Measurements from ENCODE around the gene ZBP1. TPM values are rescaled to one million over a fixed set of nuclear protein-coding genes. Genes with fewer than 3 reads are reported as not detected.

The ZBP1 gene
- total RNA-seq, 1 experiment from 2014 or later, result not detected

DNA sequence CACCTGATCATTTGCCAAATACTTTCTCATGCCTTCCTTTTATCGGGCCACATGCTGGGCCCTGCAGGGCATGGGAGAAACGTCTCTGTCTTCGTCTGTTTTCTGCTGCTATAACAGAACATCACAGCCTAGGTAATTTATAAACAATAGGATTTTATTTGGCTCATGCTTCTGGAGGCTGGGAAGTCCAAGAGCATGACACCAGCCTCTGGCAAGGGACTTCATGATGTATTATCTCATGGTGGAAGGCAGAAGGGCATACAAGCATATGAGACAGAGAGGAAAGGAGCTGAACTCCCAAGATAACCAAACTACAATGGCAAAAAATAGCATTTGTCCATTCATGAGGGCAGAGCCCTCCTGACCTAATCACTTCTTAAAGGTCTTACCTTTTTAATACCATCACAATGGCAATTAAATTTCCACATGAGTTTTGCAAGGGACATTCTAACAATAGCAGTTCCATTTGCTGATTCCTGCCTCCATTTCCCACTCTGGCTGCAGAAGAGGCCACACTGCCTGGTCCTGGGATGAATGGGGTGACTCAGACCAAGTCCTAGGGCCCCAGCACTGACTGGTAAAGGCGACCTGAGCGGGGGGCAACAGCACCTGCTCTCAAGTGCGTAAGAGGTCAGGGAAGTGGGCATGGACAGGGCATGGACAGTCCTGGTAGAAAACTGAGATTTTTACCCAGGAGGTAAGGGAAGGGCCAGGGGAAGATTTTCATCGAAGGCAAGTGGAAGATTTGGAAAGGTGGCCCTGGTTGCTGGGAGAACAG, 5.1 kb upstream of the ZBP1 start:
- Histone ChIP-seq H2AFZ (ENCODE audit: low read depth, low read length, poor library complexity, severe bottlenecking) (no peak overlapping the region), H3K27me3 (ENCODE audit: insufficient read depth, low read length) (peaks cover 15% of the 10 kb centered on the region; the same call in 1 of the 2 replicates), H3K4me2 (ENCODE audit: low read length) (no peak overlapping the region), H3K79me2 (ENCODE audit: insufficient read depth, low read length) (no peaks in the 10 kb centered on the region), H3K4me1 (ENCODE audit: control insufficient read depth in 1 of 2, insufficient read depth in 2 of 2, low read length in 2 of 2) (0 out of 4 replicates have a peak, but pooled peaks cover 0 to 3% of the 10 kb centered on the region in 2 experiments), H3K9me2 (ENCODE audit: insufficient read depth) (no peaks in the 10 kb centered on the region), H3K36me3 (ENCODE audit: control insufficient read depth in 1 of 2, insufficient read depth in 2 of 2, low read length in 2 of 2) (no peaks in the 10 kb centered on the region), H3K9ac (ENCODE audit: low read length) (no peak overlapping the region), H3K9me3 (ENCODE audit: control insufficient read depth in 1 of 2, insufficient read depth in 1 of 2, low read depth in 1 of 2, low read length in 2 of 2) (no peaks in the 10 kb centered on the region), H3K4me3 (replicated peaks in 1 of 2; ENCODE audit: low read depth in 1 of 2, low read length in 2 of 2) (no peak overlapping the region), H4K20me1 (ENCODE audit: insufficient read depth) (no peaks in the 10 kb centered on the region), H3K27ac (ENCODE audit: low read depth, low read length) (no peak overlapping the region)
- ChIA-PET CTCF (no interaction called here), RAD21 (ENCODE audit: low non-redundant PET in 1 of 2, low total read pairs in 2 of 2, uncharacterized antibody in 2 of 2, unreplicated experiment in 2 of 2) (no interaction called here), POLR2A (no interaction called here)
- TF ChIP-seq ZNF274 (IDR thresholded peaks at IDR 0.05; ENCODE audit: low read depth, low read length) (no peak), CBX3 (IDR thresholded peaks at IDR 0.05; ENCODE audit: low read depth) (no peak), SP1 (IDR thresholded peaks at IDR 0.05; ENCODE audit: low read depth) (no peak), SIN3A (IDR thresholded peaks at IDR 0.05; ENCODE audit: low read depth) (no peak), CEBPB (IDR thresholded peaks at IDR 0.05; ENCODE audit: low read depth) (no peak)
- TF ChIP-seq, protein P1, sequence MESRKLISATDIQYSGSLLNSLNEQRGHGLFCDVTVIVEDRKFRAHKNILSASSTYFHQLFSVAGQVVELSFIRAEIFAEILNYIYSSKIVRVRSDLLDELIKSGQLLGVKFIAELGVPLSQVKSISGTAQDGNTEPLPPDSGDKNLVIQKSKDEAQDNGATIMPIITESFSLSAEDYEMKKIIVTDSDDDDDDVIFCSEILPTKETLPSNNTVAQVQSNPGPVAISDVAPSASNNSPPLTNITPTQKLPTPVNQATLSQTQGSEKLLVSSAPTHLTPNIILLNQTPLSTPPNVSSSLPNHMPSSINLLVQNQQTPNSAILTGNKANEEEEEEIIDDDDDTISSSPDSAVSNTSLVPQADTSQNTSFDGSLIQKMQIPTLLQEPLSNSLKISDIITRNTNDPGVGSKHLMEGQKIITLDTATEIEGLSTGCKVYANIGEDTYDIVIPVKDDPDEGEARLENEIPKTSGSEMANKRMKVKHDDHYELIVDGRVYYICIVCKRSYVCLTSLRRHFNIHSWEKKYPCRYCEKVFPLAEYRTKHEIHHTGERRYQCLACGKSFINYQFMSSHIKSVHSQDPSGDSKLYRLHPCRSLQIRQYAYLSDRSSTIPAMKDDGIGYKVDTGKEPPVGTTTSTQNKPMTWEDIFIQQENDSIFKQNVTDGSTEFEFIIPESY (IDR thresholded peaks at IDR 0.05; ENCODE audit: extremely low read depth, insufficient replicate concordance, low read length), result no peak
- DNase-seq (ENCODE audit: low read depth, low spot score), result no peak
- intact Hi-C loops (cut with micrococcal nuclease), result loop anchor here (10.0 kb wide), 1 partner anchor 579 kb away; no protein-coding TSS in a partner anchor
- BruUV-seq (replicated peaks), result no TSS peak
- no peak for ATAC-seq

DNA sequence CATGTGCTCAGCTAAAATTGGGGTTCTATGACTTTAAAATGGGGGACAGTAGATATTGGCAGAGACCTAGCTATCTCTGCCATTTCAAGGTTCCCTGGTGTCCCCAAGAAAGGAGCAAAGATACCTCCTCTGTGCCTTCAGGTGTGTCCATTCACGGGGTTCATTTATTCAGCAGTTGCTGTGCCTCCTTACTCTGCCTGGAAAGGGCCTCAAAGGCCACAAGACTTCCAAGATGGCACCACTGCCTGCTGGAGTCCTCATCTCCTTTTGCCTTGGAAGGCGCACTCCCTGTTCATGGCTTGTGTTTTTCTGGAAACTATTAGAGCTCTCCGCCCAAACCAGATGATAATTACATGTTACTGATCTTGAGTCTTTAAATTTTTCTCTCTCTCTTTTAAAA, 3.9 kb upstream of the ZBP1 start:
- no TSS peak for BruUV-seq (replicated peaks)
- Histone ChIP-seq H3K27me3 (ENCODE audit: insufficient read depth, low read length) (peaks cover 17% of the 10 kb centered on the region; the same call in 1 of the 2 replicates), H3K9me2 (ENCODE audit: insufficient read depth) (no peaks in the 10 kb centered on the region), H3K27ac (ENCODE audit: low read depth, low read length) (no peak overlapping the region), H3K4me3 (replicated peaks in 1 of 2; ENCODE audit: low read depth in 1 of 2, low read length in 2 of 2) (no peak overlapping the region), H3K9ac (ENCODE audit: low read length) (no peak overlapping the region), H4K20me1 (ENCODE audit: insufficient read depth) (no peaks in the 10 kb centered on the region), H3K36me3 (ENCODE audit: control insufficient read depth in 1 of 2, insufficient read depth in 2 of 2, low read length in 2 of 2) (no peaks in the 10 kb centered on the region), H3K9me3 (ENCODE audit: control insufficient read depth in 1 of 2, insufficient read depth in 1 of 2, low read depth in 1 of 2, low read length in 2 of 2) (no peaks in the 10 kb centered on the region), H3K4me1 (ENCODE audit: control insufficient read depth in 1 of 2, insufficient read depth in 2 of 2, low read length in 2 of 2) (0 out of 4 replicates have a peak, but pooled peaks cover 0 to 3% of the 10 kb centered on the region in 2 experiments), H3K79me2 (ENCODE audit: insufficient read depth, low read length) (no peaks in the 10 kb centered on the region), H2AFZ (ENCODE audit: low read depth, low read length, poor library complexity, severe bottlenecking) (no peak overlapping the region), H3K4me2 (ENCODE audit: low read length) (no peak overlapping the region)
- ChIA-PET POLR2A (no interaction called here), RAD21 (ENCODE audit: low non-redundant PET in 1 of 2, low total read pairs in 2 of 2, uncharacterized antibody in 2 of 2, unreplicated experiment in 2 of 2) (no interaction called here), CTCF (interaction anchor here (0.7 to 3.1 kb wide), 2 partner anchors 463 to 578 kb away, joined by 3 to 20 read pairs; no protein-coding TSS in a partner anchor)
- intact Hi-C loops (cut with micrococcal nuclease), result loop anchor here (10.0 kb wide), 1 partner anchor 581 kb away; no protein-coding TSS in a partner anchor
- ATAC-seq, result no peak
- no peak for DNase-seq (ENCODE audit: low read depth, low spot score)
- no peak for TF ChIP-seq POLR2AphosphoS5 (IDR thresholded peaks at IDR 0.05; ENCODE audit: low read depth, low read length)
- TF ChIP-seq TCF7L2 (IDR thresholded peaks at IDR 0.05; ENCODE audit: borderline replicate concordance, extremely low read depth, insufficient read depth, insufficient read length), result no peak
- TF ChIP-seq POLR2A (IDR thresholded peaks at IDR 0.05; ENCODE audit: borderline replicate concordance, extremely low read depth, insufficient read depth, insufficient read length), result no peak
- no peak for TF ChIP-seq ZNF274 (IDR thresholded peaks at IDR 0.05; ENCODE audit: low read depth, low read length)
- no peak for TF ChIP-seq JUND (IDR thresholded peaks at IDR 0.05)
- no peak for TF ChIP-seq ELF1 (IDR thresholded peaks at IDR 0.05; ENCODE audit: borderline replicate concordance, low read depth)
- TF ChIP-seq SP1 (IDR thresholded peaks at IDR 0.05; ENCODE audit: low read depth), result no peak
- TF ChIP-seq, protein P2, sequence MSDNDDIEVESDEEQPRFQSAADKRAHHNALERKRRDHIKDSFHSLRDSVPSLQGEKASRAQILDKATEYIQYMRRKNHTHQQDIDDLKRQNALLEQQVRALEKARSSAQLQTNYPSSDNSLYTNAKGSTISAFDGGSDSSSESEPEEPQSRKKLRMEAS (IDR thresholded peaks at IDR 0.05), result no peak
- no peak for TF ChIP-seq CEBPB (IDR thresholded peaks at IDR 0.05; ENCODE audit: low read depth)
- no peak for TF ChIP-seq SIN3A (IDR thresholded peaks at IDR 0.05; ENCODE audit: low read depth)
- TF ChIP-seq FOSL1 (IDR thresholded peaks at IDR 0.05; ENCODE audit: low read depth), result no peak
- TF ChIP-seq, protein P3, sequence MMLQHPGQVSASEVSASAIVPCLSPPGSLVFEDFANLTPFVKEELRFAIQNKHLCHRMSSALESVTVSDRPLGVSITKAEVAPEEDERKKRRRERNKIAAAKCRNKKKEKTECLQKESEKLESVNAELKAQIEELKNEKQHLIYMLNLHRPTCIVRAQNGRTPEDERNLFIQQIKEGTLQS (IDR thresholded peaks at IDR 0.05), result no peak
- TF ChIP-seq EZH2 (IDR thresholded peaks at IDR 0.05), result no peak

Data from HCT116 (cell line).